Measurements from ENCODE around the gene CYBRD1.
A peak's percentile ranks its signal among the peaks of the same experiment; 100 is the strongest.
"Not testable (repeated sequence)": the region's sequence is repeated elsewhere in the genome, so short reads cannot be mapped to it uniquely, and the experiment has no call there.

The CYBRD1 gene, protein sequence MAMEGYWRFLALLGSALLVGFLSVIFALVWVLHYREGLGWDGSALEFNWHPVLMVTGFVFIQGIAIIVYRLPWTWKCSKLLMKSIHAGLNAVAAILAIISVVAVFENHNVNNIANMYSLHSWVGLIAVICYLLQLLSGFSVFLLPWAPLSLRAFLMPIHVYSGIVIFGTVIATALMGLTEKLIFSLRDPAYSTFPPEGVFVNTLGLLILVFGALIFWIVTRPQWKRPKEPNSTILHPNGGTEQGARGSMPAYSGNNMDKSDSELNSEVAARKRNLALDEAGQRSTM

GRCh38 chr2:171522052-171522787 is at the start of gene CYBRD1:
Gene CYBRD1 (plus strand): TSS chr2:171522474. CDS start chr2:171522546, 72 bp downstream.
- peak; percentile 49 to 54 for DNase-seq

- DNase-seq: no peak
These were observed 46.3 kb upstream of the CYBRD1 start for GRCh38 chr2:171475979-171476378.

GRCh38 chr2:171478345-171478744 is 43.9 kb upstream of the CYBRD1 start:
- DNase-seq: no peak

DNA sequence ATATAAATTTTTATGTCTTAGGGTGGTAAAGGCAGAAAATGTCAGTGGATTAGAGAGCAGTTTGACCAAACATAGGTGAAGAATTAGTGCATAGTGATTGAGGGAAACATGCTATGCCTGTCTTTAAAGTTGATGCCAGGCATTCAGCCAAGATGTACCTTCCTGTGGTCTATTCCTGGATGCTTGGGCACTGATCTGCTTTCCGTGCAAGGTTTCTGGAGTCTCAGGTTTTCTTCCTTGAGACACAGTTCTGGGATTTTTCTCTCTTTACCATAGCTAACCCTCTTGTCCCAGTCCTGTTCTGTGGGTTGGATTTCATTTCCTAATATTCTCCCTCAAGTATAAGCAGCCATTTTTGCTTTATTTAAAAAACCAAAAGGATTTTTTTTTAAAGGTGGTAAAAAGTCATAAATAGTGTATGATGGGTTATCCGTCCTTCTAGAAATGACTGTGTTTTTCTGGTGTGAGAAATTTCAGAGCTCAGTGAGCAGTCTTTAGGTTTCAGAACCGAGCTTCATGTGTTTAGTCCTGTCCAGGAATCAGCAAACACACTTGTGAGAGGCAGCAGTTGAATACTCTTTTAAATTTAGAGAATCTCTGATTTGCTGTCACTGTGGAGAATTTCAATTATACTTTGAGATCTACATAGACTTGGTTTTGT is 43.0 kb upstream of the CYBRD1 start:
- DNase-seq: no peak

GRCh38 chr2:171480908-171481307 is 41.4 kb upstream of the CYBRD1 start:
- no peak for DNase-seq

DNA sequence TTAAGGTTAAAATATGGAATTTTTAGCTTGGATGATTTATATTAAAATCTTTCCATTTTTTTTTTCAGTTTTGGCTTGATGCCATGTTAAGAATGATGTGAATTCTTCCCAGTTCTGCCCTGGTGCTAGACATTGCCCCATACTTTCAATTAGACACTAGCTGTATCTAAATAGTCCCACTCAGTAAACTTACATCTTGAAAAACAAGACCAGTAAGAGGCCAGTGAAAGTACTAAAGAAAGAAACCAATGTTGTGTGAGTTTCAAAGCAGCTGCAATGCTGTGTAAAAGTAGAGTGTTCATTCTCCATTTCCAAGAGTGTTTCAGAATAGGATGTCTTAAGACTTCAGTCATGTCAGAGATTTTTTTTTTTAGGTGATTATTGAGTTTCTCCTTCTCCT is 40.0 kb upstream of the CYBRD1 start:
- no peak for DNase-seq

- DNase-seq: no peak
These were observed 39.4 kb upstream of the CYBRD1 start for GRCh38 chr2:171482877-171483276.

DNA sequence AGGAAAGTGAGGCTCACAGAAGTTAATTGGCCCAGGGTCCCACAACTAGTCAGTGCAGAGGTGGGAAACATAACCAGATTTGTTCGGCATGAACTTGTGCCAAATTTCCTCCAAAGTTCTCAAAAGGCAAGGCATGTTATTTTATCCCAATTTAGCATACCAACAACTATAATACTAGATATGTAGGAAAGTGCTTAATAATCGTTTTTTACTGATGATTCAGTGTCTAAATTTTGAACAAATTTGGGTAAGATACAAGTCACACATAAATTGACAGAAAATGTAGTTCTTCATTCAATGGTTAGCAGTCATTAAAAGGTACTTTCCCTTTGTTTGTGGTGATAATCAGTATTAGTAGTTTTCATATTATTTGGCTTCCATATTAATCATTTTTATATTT is 38.5 kb upstream of the CYBRD1 start:
- DNase-seq: no peak

DNA sequence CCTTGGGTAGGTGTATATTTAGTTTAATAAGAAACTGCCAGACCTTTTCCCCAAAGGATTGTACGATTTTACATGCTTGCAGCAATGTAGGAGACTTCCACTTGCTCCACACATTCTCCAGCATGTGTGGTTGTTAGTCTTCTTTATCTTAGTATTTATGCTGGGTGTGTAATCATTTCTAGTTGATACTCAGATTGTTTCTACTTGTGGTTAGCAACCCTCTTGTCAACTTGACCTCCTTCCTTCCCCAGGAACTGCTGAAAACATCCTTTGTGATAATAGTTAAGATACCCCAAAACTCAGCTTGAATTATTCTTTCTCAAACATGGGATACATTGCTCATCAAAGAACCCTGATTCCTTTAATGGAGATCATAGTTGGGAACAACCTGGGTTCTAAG is 37.2 kb upstream of the CYBRD1 start:
- DNase-seq: no peak

DNA sequence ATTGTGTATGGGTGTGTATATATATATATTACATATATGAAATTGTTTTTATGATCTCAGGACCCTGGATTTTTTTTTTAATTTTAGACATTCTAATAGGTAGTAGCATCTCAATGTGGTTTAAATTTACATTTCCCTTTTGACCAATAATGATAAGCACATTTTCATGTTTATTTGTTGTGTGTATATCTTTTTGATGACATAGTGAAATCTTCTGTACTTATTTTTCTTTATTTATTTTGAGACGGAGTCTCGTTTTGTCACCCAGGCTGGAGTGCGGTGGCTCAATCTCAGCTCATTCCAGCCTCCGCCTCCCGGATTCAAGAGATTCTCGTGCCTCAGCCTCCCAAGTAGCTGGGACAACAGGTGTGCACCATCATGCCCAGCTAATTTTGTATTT is 35.1 kb upstream of the CYBRD1 start:
- DNase-seq: no peak

DNA sequence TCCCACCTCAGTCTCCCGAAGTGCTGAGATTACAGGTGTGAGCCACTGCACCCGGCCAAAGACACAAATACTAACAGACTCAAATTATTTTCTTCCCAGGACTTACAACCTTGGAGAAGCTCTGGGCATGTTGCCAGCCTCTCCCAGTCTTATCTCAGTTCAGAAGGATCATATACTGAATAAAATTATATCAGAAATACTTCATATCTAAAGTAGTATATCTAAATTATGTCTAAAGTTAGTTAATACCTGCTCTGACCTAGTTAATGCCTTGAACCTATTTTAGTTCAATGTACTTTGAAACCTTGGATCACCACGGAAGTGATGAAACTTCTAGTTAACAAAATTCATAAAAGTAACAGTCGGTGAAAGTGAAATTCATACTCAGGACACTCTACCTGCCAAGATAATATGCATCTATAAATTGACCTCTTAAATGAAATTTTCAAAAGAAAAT is 34.4 kb upstream of the CYBRD1 start:
- DNase-seq: no peak

DNA sequence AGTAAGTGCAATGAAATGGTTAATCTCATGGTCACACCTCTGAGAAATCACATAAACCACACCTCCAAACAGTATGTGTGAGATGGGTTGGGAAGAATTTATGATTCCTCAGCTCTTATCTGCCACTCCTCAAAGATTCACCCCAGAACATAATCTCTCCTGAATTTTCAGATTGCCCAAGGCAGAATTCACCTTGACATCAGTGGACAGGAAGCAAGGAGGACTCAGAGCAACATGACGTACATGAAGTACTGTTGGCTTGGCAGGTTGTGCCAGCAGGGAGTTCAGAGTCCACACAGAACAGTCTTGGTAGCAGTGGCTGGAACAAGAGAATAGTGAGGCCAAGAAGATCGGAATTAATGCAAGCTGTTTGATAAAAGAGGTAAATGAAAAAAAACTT is 31.7 kb upstream of the CYBRD1 start:
- no peak for DNase-seq

DNA sequence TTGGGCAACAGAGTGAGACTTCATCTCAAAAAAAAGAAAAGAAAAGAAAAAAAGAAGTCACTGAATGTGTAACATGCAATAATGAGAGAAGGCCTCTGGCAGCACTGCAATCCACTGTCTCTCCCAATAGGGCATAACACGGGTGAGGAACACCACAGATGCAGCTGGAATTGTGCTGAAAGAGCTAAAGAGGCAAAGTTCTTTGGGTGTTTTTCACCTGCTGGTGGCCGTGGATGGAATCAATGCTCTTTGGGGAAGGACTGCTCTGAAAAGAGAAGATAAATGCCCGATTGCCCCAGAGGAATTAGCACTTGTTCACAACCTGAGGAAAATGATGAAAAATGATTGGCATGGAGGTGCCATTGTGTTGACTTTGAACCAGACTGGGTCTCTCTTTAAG is 31.0 kb upstream of the CYBRD1 start:
- DNase-seq: no peak

GRCh38 chr2:171492664-171493063 is 29.6 kb upstream of the CYBRD1 start:
- DNase-seq: no peak

GRCh38 chr2:171497664-171498063 is 24.6 kb upstream of the CYBRD1 start:
- DNase-seq: not testable (repeated sequence)

GRCh38 chr2:171505374-171505773 is 16.9 kb upstream of the CYBRD1 start:
- DNase-seq: no peak

DNA sequence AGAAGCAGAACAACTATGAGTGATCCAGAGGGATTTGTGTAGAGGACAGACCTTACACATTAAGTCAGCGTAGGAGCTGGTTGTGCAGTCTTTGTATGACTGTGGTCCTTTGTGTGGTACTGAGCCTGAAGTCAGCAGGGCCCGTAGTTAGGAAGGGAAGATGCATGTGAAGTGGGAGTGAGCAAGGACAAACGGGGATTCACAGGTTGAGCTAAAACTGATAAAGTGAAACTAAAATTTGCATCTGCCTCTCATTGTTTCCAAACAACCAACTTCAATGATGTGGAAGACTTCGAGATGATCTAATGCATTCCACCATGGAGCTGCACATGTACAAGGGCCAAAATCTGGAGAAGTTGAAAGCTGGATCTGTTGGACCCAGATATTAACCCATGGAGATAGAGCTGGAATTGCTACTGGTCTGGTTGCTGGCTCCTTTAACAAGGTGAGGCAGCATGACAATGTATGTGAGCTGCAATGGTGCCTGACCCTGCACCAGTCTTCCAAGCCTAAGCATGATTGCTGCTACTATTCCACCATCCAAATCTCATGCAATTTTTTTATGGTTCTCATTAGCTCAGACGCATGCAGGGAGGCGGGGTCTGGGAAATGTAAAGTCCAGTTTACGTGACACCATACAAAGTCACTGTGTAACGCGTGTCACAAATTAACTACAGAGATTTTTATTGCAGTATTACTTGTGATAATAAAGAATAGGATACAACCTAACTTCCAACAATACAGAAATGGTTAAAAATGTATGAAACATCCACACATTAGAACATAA is 12.1 kb upstream of the CYBRD1 start:
- DNase-seq: no peak

GRCh38 chr2:171512014-171512413 is 10.3 kb upstream of the CYBRD1 start:
- DNase-seq: peak in 1 of 2 donors; percentile 28

- DNase-seq: no peak
These were observed 9.5 kb upstream of the CYBRD1 start for GRCh38 chr2:171512683-171513195.

- DNase-seq: no peak
These were observed 8.5 kb upstream of the CYBRD1 start for GRCh38 chr2:171513719-171514160.

DNA sequence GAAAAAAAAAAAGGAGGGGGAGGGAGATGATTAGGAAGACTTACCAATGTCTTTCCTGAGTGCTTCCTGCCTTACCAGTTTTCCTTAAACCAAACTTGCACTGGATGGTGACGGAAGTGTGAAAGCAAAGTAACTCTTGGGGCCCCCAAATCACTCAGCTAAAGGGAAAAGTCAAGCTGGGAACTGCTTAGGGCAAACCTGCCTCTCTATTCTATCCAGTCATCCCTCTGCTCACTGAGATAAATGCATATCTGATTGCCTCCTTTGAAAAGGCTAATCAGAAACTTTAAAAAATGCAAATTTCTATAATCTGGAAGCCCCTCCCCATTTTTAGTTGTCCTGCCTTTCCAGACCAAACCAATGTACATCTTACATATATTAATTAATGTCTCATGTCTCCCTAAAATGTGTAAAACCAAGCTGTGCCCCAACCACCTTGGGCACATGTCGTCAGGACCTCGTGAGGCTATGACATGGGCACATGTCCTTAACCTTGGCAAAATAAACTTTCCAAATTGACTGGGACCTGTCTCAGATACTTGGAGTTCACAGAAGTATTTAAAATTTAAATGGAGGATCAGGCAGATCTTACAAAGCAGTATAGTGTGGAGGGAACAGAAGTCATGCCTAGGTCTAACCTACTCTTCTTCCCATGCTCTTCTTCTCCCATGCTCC is 7.2 kb upstream of the CYBRD1 start:
- no peak for DNase-seq

- DNase-seq: no peak
These were observed 6.5 kb upstream of the CYBRD1 start for GRCh38 chr2:171515672-171516298.

All from inflammatory macrophage treated with lipopolysaccharide for 1 hour (primary cell).